Stimulated activated CD4-positive, alpha-beta T cell treated with anti-CD3 and anti-CD28 coated beads, Interleukin-12 subunit alpha, Interleukin-12 subunit beta, amount 100 ng/mL, for 4 hours (primary cell): Measurements from ENCODE around the gene KANSL1.
A peak's percentile ranks its signal among the peaks of the same experiment; 100 is the strongest.
"Not testable (repeated sequence)": the region's sequence is repeated elsewhere in the genome, so short reads cannot be mapped to it uniquely, and the experiment has no call there.

ENCODE experiments used
- DNase-seq: peaks from one replicate; pipeline ENCODE4 v3.0.0-alpha.2; 2020

KANSL1 gene

DNA sequence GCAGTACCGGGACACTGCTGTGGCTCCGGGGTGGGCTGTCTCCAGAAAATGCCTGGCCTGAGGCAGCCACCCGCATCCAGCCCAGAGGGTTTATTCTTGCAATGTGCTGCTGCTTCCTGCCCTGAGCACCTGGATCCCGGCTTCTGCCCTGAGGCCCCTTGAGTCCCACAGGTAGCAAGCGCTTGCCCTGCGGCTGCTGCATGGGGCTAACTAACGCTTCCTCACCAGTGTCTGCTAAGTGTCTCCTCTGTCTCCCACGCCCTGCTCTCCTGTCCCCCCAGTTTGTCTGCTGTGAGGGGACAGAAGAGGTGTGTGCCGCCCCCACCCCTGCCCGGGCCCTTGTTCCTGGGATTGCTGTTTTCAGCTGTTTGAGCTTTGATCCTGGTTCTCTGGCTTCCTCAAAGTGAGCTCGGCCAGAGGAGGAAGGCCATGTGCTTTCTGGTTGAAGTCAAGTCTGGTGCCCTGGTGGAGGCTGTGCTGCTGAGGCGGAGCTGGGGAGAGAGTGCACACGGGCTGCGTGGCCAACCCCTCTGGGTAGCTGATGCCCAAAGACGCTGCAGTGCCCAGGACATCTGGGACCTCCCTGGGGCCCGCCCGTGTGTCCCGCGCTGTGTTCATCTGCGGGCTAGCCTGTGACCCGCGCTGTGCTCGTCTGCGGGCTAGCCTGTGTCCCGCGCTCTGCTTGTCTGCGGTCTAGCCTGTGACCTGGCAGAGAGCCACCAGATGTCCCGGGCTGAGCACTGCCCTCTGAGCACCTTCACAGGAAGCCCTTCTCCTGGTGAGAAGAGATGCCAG is 181.3 kb downstream of the KANSL1 start:
- no peak for DNase-seq

DNA sequence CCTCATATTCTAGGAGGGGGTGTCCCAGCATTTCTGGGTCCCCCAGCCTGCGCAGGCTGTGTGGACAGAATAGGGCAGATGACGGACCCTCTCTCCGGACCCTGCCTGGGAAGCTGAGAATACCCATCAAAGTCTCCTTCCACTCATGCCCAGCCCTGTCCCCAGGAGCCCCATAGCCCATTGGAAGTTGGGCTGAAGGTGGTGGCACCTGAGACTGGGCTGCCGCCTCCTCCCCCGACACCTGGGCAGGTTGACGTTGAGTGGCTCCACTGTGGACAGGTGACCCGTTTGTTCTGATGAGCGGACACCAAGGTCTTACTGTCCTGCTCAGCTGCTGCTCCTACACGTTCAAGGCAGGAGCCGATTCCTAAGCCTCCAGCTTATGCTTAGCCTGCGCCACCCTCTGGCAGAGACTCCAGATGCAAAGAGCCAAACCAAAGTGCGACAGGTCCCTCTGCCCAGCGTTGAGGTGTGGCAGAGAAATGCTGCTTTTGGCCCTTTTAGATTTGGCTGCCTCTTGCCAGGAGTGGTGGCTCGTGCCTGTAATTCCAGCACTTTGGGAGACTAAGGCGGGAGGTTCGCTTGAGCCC is 182.5 kb downstream of the KANSL1 start:
- DNase-seq, result no peak

GRCh38 chr17:46009681-46010596 is 183.3 kb downstream of the KANSL1 start:
- DNase-seq, result no peak

DNA sequence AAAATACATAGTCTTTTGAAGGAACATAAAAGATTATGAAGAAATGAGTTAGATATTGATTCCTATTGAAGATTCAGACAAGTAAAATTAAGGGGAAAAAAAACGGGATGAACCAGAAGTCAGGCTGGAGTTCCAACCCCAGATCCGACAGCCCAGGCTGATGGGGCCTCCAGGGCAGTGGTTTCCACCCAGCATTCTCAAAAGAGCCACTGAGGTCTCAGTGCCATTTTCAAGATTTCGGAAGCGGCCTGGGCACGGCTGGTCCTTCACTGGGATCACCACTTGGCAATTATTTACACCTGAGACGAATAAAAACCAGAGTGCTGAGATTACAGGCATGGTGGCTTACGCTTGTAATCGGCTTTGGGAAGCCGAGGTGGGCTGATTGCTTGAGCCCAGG is 184.6 kb downstream of the KANSL1 start:
- no peak for DNase-seq

DNA sequence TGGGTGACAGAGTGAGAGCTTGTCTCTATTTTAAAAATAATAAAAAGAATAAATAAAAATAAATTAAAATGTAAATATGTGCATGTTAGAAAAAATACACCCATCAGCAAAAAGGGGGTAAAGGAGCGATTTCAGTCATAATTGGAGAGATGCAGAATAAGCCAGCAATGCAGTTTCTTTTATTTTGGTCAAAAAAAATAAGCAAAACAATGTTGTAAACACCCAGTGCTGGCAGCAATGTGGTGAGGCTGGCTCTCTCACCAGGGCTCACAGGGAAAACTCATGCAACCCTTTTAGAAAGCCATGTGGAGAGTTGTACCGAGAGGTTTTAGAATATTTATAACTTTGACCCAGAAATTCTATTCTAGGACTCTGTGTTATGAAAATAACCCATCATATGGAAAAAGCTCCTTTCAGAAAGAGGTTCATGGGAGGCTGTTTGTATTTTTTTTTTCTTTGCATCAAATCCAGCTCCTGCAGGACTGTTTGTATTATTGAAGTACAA is 185.7 kb downstream of the KANSL1 start:
- DNase-seq, result no peak

DNA sequence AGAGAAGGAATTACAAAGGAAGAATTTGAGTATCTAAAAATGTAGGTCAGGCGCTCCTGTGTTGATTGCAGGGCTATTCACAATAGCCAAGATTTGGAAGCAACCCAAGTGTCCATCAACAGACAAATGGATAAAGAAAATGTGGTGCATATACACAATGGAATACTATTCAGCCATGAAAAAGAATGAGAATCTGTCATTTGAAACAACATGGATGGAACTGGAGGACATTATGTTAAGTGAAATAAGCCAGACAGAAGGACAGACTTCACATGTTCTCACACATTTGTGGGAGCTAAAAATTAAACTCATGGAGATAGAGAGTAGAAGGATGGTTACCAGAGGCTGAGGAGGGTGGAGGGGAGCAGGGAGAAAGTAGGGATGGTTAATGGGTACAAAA is 187.1 kb downstream of the KANSL1 start:
- not testable (repeated sequence) for DNase-seq

DNA sequence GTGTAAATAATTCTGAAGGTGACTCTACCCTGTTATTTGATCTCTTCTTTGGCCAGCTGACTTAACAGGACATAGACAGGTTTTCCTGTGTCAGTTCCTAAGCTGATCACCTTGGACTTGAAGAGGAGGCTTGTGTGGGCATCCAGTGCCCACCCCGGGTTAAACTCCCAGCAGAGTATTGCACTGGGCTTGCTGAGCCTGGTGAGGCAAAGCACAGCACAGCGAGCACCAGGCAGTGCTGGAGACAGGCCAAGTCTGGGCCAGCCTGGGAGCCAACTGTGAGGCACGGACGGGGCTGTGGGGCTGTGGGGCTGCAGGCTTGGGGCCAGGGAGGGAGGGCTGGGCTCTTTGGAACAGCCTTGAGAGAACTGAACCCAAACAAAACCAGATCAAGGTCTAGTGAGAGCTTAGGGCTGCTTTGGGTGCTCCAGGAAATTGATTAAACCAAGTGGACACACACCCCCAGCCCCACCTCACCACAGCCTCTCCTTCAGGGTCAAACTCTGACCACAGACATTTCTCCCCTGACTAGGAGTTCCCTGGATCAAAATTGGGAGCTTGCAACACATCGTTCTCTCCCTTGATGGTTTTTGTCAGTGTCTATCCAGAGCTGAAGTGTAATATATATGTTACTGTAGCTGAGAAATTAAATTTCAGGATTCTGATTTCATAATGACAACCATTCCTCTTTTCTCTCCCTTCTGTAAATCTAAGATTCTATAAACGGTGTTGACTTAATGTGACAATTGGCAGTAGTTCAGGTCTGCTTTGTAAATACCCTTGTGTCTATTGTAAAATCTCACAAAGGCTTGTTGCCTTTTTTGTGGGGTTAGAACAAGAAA is 189.1 kb downstream of the KANSL1 start:
- no peak for DNase-seq

DNA sequence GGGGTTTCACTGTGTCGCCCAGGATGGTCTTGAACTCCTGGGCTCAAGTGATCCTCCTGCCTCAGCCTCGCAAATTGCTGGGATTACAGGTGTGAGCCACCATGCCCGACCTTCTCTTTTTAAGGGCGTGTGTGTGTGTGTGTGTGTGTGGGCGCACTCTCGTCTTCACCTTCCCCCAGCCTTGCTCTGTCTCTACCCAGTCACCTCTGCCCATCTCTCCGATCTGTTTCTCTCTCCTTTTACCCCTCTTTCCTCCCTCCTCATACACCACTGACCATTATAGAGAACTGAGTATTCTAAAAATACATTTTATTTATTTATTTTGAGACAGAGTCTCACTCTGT is 190.3 kb downstream of the KANSL1 start:
- no peak for DNase-seq

- peak; percentile 59 for DNase-seq
Observed at GRCh38 chr17:46002311-46002972, 190.8 kb downstream of the KANSL1 start.

GRCh38 chr17:46001390-46002310 is 191.6 kb downstream of the KANSL1 start:
- DNase-seq, result no peak

DNA sequence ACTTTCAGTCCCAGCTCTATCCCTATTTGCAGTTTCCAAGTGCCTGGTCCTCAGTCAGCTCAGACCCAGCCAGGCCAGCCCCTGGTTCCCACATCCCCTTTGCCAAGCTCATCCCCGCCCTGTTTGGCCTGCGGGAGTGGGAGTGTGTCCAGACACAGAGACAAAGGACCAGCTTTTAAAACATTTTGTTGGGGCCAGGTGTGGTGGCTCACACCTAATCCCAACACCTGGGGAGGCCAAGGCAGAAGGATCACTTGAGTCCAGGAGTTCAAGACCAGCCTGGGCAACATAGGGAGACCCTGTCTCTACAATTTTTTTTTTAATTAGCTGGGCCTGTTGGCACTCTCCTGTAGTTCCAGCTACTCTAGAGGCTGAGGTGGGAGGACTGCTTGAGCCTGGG is 192.5 kb downstream of the KANSL1 start:
- no peak for DNase-seq

DNA sequence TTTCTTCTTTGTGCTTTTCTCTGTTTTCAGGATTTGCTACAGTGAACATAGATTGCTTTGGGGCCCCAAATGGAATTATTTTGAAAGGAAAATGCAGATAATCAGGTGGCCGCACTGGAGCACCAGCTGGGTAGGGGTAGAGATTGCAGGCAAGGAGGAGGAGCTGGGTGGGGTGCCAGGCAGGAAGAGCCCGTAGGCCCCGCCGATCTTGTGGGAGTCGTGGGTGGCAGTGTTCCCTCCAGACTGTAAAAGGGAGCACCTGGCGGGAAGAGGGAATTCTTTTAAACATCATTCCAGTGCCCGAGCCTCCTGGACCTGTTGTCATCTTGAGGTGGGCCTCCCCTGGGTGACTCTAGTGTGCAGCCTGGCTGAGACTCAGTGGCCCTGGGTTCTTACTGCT is 192.9 kb downstream of the KANSL1 start:
- DNase-seq, result no peak

DNA sequence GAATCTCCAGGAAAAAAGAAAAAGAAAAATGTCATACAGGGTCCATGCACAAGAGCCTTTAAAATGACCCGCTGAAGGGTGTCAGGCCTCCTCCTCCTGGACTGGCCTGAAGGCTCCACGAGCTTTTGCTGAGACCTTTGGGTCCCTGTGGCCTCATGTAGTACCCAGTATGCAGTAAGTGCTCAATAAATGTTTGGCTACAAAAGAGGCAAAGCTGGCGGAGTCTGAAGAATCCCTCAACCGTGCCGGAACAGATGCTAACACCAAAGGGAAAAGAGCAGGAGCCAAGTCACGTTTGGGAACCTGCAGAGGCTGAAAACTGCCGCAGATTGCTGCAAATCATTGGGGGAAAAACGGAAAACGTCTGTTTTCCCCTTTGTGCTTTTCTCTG is 193.3 kb downstream of the KANSL1 start:
- no peak for DNase-seq

DNA sequence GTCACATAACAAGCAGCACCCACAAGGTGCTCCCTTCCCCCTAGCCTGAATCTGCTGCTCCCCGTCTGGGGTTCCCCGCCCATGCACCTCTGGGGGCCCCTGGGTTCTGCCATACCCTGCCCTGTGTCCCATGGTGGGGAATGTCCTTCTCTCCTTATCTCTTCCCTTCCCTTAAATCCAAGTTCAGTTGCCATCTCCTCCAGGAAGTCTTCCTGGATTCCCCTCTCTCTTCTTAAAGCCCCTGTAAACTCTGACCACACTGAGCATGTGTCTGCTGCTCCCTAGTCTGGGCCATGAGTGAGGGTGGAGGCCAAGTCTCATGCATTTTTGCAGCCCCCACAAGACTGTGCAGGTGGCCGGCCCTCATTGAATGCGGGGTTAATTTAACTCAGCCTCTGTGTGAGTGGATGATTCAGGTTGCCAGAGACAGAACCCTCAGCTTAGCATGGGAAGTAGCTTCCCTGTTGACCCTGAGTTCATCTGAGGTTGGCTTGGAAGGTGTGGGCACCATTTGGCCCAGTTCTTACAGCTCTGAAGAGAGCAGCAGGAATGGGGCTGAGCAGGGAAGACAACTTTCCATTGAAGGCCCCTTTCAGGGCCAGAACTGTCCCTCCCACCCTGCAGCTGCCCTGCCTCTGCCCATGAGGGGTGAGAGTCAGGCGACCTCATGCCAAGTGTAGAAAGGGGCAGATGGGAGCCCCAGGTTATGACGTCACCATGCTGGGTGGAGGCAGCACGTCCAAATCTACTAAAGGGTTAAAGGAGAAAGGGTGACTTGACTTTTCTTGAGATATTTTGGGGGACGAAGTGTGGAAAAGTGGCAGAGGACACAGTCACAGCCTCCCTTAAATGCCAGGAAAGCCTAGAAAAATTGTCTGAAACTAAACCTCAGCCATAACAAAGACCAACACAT is 194.0 kb downstream of the KANSL1 start, which contains the start of gene STH:
Gene STH (plus strand): TSS at position 264 of the 913 bp plus-strand sequence. CDS start 30 bp downstream, at position 294.
- no peak for DNase-seq

GRCh38 chr17:45997624-45998023 is 195.6 kb downstream of the KANSL1 start:
- no peak for DNase-seq

DNA sequence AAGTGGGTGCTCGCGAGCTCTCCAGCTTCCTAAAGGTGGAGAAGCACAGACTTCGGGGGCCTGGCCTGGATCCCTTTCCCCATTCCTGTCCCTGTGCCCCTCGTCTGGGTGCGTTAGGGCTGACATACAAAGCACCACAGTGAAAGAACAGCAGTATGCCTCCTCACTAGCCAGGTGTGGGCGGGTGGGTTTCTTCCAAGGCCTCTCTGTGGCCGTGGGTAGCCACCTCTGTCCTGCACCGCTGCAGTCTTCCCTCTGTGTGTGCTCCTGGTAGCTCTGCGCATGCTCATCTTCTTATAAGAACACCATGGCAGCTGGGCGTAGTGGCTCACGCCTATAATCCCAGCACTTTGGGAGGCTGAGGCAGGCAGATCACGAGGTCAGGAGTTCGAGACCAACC is 196.1 kb downstream of the KANSL1 start:
- DNase-seq, result no peak

DNA sequence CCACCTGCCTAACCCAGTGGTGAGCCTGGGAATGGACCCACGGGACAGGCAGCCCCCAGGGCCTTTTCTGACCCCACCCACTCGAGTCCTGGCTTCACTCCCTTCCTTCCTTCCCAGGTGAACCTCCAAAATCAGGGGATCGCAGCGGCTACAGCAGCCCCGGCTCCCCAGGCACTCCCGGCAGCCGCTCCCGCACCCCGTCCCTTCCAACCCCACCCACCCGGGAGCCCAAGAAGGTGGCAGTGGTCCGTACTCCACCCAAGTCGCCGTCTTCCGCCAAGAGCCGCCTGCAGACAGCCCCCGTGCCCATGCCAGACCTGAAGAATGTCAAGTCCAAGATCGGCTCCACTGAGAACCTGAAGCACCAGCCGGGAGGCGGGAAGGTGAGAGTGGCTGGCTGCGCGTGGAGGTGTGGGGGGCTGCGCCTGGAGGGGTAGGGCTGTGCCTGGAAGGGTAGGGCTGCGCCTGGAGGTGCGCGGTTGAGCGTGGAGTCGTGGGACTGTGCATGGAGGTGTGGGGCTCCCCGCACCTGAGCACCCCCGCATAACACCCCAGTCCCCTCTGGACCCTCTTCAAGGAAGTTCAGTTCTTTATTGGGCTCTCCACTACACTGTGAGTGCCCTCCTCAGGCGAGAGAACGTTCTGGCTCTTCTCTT is 196.8 kb downstream of the KANSL1 start:
- no peak for DNase-seq

- no peak for DNase-seq
Observed at GRCh38 chr17:45995627-45996270, 197.5 kb downstream of the KANSL1 start.

DNA sequence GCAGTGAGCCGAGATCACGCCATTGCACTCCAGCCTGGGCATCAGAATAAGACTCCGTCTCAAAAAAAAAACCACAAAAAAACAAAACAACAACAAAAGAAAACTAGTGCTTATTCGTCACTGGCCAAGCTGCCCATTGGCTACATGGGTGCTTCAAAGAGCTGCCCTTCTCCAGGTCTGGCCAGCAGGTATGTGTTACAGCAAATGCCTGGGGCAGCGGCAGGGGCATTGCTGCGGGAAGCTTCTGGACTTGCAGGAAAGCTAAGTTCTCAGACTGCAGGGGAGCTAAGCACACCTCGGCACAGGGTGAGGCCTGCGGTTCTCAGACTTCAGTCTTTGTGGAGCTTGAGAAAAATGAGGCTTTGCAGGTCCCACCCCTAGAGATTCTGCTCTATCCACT is 198.2 kb downstream of the KANSL1 start:
- DNase-seq, result no peak
